Measurements from ENCODE around the gene TCF15.

GRCh38 chr20:598133-598850 is 11.8 kb downstream of the TCF15 start:
- TF ChIP-seq CTCF (IDR thresholded peaks at IDR 0.05; ENCODE audit: low read depth, low read length, missing input control) (no peak), TAF1 (conservative IDR thresholded peaks at IDR 0.05) (no peak), JUND (IDR thresholded peaks at IDR 0.05) (no peak), HNF4A (conservative IDR thresholded peaks at IDR 0.05) (no peak), NR2F2 (IDR thresholded peaks at IDR 0.05) (no peak), MAX (IDR thresholded peaks at IDR 0.05) (no peak), RAD21 (IDR thresholded peaks at IDR 0.05) (no peak), ZBTB33 (IDR thresholded peaks at IDR 0.05) (no peak), SP1 (IDR thresholded peaks at IDR 0.05) (no peak), ATF3 (IDR thresholded peaks at IDR 0.05) (no peak)
- TF ChIP-seq, protein P1, sequence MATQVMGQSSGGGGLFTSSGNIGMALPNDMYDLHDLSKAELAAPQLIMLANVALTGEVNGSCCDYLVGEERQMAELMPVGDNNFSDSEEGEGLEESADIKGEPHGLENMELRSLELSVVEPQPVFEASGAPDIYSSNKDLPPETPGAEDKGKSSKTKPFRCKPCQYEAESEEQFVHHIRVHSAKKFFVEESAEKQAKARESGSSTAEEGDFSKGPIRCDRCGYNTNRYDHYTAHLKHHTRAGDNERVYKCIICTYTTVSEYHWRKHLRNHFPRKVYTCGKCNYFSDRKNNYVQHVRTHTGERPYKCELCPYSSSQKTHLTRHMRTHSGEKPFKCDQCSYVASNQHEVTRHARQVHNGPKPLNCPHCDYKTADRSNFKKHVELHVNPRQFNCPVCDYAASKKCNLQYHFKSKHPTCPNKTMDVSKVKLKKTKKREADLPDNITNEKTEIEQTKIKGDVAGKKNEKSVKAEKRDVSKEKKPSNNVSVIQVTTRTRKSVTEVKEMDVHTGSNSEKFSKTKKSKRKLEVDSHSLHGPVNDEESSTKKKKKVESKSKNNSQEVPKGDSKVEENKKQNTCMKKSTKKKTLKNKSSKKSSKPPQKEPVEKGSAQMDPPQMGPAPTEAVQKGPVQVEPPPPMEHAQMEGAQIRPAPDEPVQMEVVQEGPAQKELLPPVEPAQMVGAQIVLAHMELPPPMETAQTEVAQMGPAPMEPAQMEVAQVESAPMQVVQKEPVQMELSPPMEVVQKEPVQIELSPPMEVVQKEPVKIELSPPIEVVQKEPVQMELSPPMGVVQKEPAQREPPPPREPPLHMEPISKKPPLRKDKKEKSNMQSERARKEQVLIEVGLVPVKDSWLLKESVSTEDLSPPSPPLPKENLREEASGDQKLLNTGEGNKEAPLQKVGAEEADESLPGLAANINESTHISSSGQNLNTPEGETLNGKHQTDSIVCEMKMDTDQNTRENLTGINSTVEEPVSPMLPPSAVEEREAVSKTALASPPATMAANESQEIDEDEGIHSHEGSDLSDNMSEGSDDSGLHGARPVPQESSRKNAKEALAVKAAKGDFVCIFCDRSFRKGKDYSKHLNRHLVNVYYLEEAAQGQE (IDR thresholded peaks at IDR 0.05): no peak
